Mesenchymal stem cell (in vitro differentiated cells and primary cell): Measurements from ENCODE around the gene MBNL1.

Experiments
- DNase-seq: peaks from one replicate; pipeline ENCODE4 v3.0.0-alpha.2; 2013
- H2AFZ ChIP-seq: one replicate; pipeline ENCODE4 v1.6.1; 2013; ENCODE audit warnings: low read depth, mild to moderate bottlenecking, control low read depth, inconsistent platforms, low read length, moderate library complexity
- H2AK5ac ChIP-seq: 2 replicates; pipeline ENCODE4 v1.6.1; 2013; ENCODE audit warnings: low read length, moderate library complexity, mild to moderate bottlenecking, inconsistent platforms; ENCODE audit not compliant: severe bottlenecking
- H2BK120ac ChIP-seq: one replicate; pipeline ENCODE4 v1.6.1; 2013; ENCODE audit warnings: low read depth, mild to moderate bottlenecking, inconsistent platforms, low read length, moderate library complexity
- H2BK12ac ChIP-seq, 2 experiments: one replicate each; pipeline ENCODE4 v1.6.1; 2013; ENCODE audit warnings: inconsistent platforms in 2 of 2, low read length in 2 of 2, mild to moderate bottlenecking in 2 of 2, moderate library complexity in 2 of 2, control low read depth in 1 of 2
- H2BK15ac ChIP-seq: one replicate; pipeline ENCODE4 v1.6.1; 2013; ENCODE audit warnings: mild to moderate bottlenecking, low read depth, inconsistent platforms; ENCODE audit not compliant: poor library complexity, severe bottlenecking
- H2BK5ac ChIP-seq: 2 replicates; pipeline ENCODE4 v1.6.1; 2013; ENCODE audit warnings: low read depth, mild to moderate bottlenecking, low read length, control low read depth, inconsistent platforms; ENCODE audit not compliant: poor library complexity, severe bottlenecking
- H3K14ac ChIP-seq, 2 experiments: one replicate each; pipeline ENCODE4 v1.6.1; 2013; ENCODE audit warnings: inconsistent platforms in 2 of 2, low read length in 2 of 2, control low read depth in 1 of 2, mild to moderate bottlenecking in 1 of 2, moderate library complexity in 1 of 2
- H3K18ac ChIP-seq, 2 experiments: one replicate each; pipeline ENCODE4 v1.6.1; 2013; ENCODE audit warnings: inconsistent platforms in 2 of 2, low read length in 2 of 2, control low read depth in 1 of 2, low read depth in 1 of 2, mild to moderate bottlenecking in 1 of 2
- H3K23ac ChIP-seq, 2 experiments: one replicate each; pipeline ENCODE4 v1.6.1; 2013; ENCODE audit warnings: inconsistent platforms in 2 of 2, low read length in 2 of 2, mild to moderate bottlenecking in 2 of 2, moderate library complexity in 2 of 2, control low read depth in 1 of 2
- H3K27ac ChIP-seq: 2 replicates; pipeline ENCODE4 v1.5.1; 2013; ENCODE audit warnings: mild to moderate bottlenecking, moderate library complexity, low read length, control low read depth, inconsistent platforms; ENCODE audit not compliant: poor library complexity, severe bottlenecking
- H3K27me3 ChIP-seq, 2 experiments: 2 replicates each; pipeline versions ENCODE4 v1.6.1 to v1.7.0; 2013; ENCODE audit warnings: low read length in 2 of 2, mild to moderate bottlenecking in 2 of 2, moderate library complexity in 2 of 2, control low read depth in 1 of 2, inconsistent platforms in 1 of 2; ENCODE audit not compliant: control insufficient read depth in 1 of 2, insufficient read depth in 1 of 2
- H3K36me3 ChIP-seq, 2 experiments: 2 replicates each; pipeline versions ENCODE4 v1.6.1 to v1.7.0; 2013; ENCODE audit warnings: low read length in 2 of 2, control low read depth in 1 of 2, inconsistent platforms in 1 of 2, low read depth in 1 of 2, mild to moderate bottlenecking in 1 of 2; ENCODE audit not compliant: insufficient read depth in 2 of 2, control insufficient read depth in 1 of 2
- H3K4ac ChIP-seq, 2 experiments: one replicate each; pipeline ENCODE4 v1.6.1; 2013; ENCODE audit warnings: inconsistent platforms in 2 of 2, low read length in 2 of 2, mild to moderate bottlenecking in 2 of 2, moderate library complexity in 2 of 2, control low read depth in 1 of 2, low read depth in 1 of 2
- H3K4me1 ChIP-seq: 2 replicates; pipeline ENCODE4 v1.6.1; 2013; ENCODE audit warnings: low read depth, low read length, control low read depth; ENCODE audit not compliant: control insufficient read depth, insufficient read depth
- H3K4me2 ChIP-seq: 2 replicates; pipeline ENCODE4 v1.6.1; 2013; ENCODE audit warnings: low read length, mild to moderate bottlenecking, inconsistent platforms; ENCODE audit not compliant: poor library complexity, severe bottlenecking
- H3K4me3 ChIP-seq, 2 experiments: 2 replicates each; pipeline versions ENCODE4 v1.5.1 to v1.7.0; 2013; ENCODE audit warnings: low read length in 2 of 2, mild to moderate bottlenecking in 2 of 2, control low read depth in 1 of 2, low read depth in 1 of 2; ENCODE audit not compliant: insufficient read depth in 1 of 2
- H3K79me1 ChIP-seq: replicated peaks from 2 replicates; pipeline ENCODE4 v1.6.1; 2013; ENCODE audit warnings: mild to moderate bottlenecking, control low read depth, low read length, inconsistent platforms; ENCODE audit not compliant: poor library complexity, severe bottlenecking
- H3K9ac ChIP-seq: 2 replicates; pipeline ENCODE4 v1.7.0; 2013; ENCODE audit warnings: mild to moderate bottlenecking, low read length, moderate library complexity
- H3K9me3 ChIP-seq: 2 replicates; pipeline ENCODE4 v1.7.0; 2013; ENCODE audit warnings: mild to moderate bottlenecking, low read length; ENCODE audit not compliant: control insufficient read depth
- H4K8ac ChIP-seq: one replicate; pipeline ENCODE4 v1.6.1; 2013; ENCODE audit warnings: inconsistent platforms, mild to moderate bottlenecking, low read length, moderate library complexity
- H4K91ac ChIP-seq: one replicate; pipeline ENCODE4 v1.6.1; 2013; ENCODE audit warnings: mild to moderate bottlenecking, low read length, inconsistent platforms
- WGBS: methylation state at CpG from one replicate; pipeline ENCODE4 v1.1.7; 2013; ENCODE audit warnings: mixed read lengths; 5-methylcytosine and 5-hydroxymethylcytosine counted together

MBNL1 gene

DNA sequence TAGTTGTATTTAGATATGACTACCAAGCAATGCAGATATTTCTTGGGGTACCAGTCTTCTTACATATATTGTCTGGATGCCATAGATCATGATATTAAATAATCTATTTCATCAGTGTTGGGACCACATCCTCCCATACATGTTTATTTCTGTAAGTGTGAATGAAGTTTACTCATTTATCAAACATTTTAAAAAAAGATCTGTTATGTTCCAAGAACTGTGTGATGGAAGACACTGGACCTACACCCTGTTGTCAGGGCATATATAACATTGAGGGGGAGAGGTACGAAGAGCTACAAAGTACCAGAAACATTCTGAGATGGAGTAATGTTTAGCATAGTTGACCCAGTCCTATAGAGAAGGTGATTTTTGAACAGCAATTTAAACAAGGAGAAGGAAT, 26.6 kb downstream of the MBNL1 start:
- H3K27ac ChIP-seq = no peak overlapping the region
- no peak overlapping the region for H4K91ac ChIP-seq
- no peak overlapping the region for H4K8ac ChIP-seq
- peaks cover 3 to 10% of the 10 kb centered on the region in 2 experiments for H3K36me3 ChIP-seq
- no peaks in the 10 kb centered on the region for H3K27me3 ChIP-seq
- no peak overlapping the region for H3K4me3 ChIP-seq
- H2BK15ac ChIP-seq = no peak overlapping the region
- no peak overlapping the region for H2BK120ac ChIP-seq
- no peak for DNase-seq
- no peak overlapping the region for H2BK12ac ChIP-seq
- peaks cover 7% of the 10 kb centered on the region for H3K4me1 ChIP-seq
- H3K23ac ChIP-seq = no peak overlapping the region
- no peak overlapping the region for H3K14ac ChIP-seq
- no peak overlapping the region for H3K18ac ChIP-seq
- H2AK5ac ChIP-seq = no peak overlapping the region
- no peaks in the 10 kb centered on the region for H3K79me1 ChIP-seq
- H3K4me2 ChIP-seq = no peak overlapping the region
- no peak overlapping the region for H3K9ac ChIP-seq
- no peak overlapping the region for H2BK5ac ChIP-seq
- H3K9me3 ChIP-seq = no peaks in the 10 kb centered on the region
- H3K4ac ChIP-seq = no peak overlapping the region
- 100% methylated on average over 1 of the region's 1 CpG for WGBS
- H2AFZ ChIP-seq = no peak overlapping the region

DNA sequence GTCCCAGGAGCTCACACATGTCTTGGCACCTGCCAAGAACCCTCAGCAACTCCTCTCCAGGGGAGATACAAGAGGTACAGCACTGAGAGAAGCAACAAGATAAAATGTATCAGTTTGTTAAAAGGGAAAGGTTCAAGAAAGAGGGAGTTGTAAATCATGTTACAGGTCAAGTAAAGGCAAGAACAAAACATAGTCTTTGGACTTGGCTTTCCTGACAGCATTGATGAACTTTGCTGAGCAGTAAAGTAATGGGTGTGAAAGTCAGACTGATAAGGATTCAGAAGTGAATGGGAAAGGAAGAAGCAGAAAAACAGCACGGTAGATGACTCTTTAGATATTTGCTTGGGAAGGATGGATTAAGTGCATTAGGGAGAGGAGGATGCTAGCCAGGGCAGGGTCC, 27.1 kb downstream of the MBNL1 start:
- no peak overlapping the region for H2BK120ac ChIP-seq
- WGBS = 80% methylated on average over 1 of the region's 1 CpG
- no peak overlapping the region for H3K4me3 ChIP-seq
- no peaks in the 10 kb centered on the region for H3K79me1 ChIP-seq
- no peak overlapping the region for H3K14ac ChIP-seq
- H3K23ac ChIP-seq = no peak overlapping the region
- H4K8ac ChIP-seq = no peak overlapping the region
- no peak for DNase-seq
- no peaks in the 10 kb centered on the region for H3K9me3 ChIP-seq
- H2BK12ac ChIP-seq = no peak overlapping the region
- no peak overlapping the region for H3K27ac ChIP-seq
- no peak overlapping the region for H2AFZ ChIP-seq
- no peak overlapping the region for H2AK5ac ChIP-seq
- no peak overlapping the region for H2BK5ac ChIP-seq
- no peak overlapping the region for H3K18ac ChIP-seq
- no peak overlapping the region for H2BK15ac ChIP-seq
- peaks cover 3 to 15% of the 10 kb centered on the region in 2 experiments for H3K36me3 ChIP-seq
- H3K27me3 ChIP-seq = no peaks in the 10 kb centered on the region
- H3K4me2 ChIP-seq = no peak overlapping the region
- no peak overlapping the region for H3K4ac ChIP-seq
- H4K91ac ChIP-seq = no peak overlapping the region
- H3K4me1 ChIP-seq = peaks cover 7% of the 10 kb centered on the region
- no peak overlapping the region for H3K9ac ChIP-seq

DNA sequence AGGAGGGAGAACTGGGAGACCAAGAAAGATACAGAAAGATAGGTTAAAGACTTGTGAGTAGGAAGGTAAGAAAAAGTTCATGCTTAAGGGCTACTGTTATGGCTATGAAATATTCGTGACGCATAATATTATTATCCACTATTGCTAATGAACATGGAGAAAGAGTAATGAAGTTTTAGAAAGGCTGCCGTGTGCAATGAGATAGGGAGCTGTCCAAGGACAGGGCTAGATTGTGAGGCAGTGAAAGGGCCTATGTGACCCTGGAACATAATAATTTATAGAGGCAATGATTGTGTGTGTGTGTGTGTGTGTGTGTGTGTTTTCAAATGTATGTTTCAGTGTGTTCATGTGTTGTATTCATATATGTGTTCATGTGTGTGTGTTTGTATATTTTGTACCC, 27.7 kb downstream of the MBNL1 start:
- no peak overlapping the region for H2BK15ac ChIP-seq

DNA sequence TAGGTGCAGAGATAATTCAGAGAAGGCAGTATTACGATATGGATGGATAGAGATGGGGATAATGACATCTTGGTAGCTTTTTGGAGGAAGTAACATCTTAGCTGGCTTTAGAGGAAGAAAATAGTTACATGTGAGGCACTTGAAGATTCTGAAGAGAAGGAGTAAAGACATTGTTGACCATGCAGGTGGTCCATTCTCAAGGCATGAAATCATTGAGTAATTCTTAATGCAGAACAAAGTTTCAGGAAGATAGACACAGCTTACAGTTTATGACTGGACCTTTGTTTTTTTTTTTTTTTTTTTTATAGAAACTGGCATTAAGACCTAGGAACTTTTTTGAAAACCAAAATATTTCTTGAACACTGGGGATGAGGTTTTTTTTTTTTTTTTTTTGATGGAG, 28.2 kb downstream of the MBNL1 start:
- Histone ChIP-seq H2BK5ac (no peak overlapping the region), H2AFZ (no peak overlapping the region), H3K14ac (no peak overlapping the region), H3K27ac (no peak overlapping the region), H4K91ac (no peak overlapping the region), H3K36me3 (peaks cover 3 to 22% of the 10 kb centered on the region in 2 experiments), H3K18ac (no peak overlapping the region), H3K9ac (no peak overlapping the region), H3K23ac (no peak overlapping the region), H3K79me1 (peaks cover 2% of the 10 kb centered on the region), H3K4ac (no peak overlapping the region), H3K4me2 (no peak overlapping the region), H3K4me3 (no peak overlapping the region), H2AK5ac (no peak overlapping the region), H3K27me3 (no peaks in the 10 kb centered on the region), H3K9me3 (no peaks in the 10 kb centered on the region), H3K4me1 (peaks cover 7% of the 10 kb centered on the region), H2BK120ac (no peak overlapping the region), H2BK15ac (no peak overlapping the region), H2BK12ac (no peak overlapping the region), H4K8ac (no peak overlapping the region)
- no peak for DNase-seq
- 94% methylated on average over 1 of the region's 1 CpG for WGBS

More for the DNA sequence above, 27.7 kb downstream of the MBNL1 start:
- Histone ChIP-seq H2BK120ac (no peak overlapping the region), H3K27ac (no peak overlapping the region), H3K14ac (no peak overlapping the region), H3K23ac (no peak overlapping the region), H3K79me1 (no peaks in the 10 kb centered on the region), H3K4me3 (no peak overlapping the region), H3K18ac (no peak overlapping the region), H3K4me2 (no peak overlapping the region), H2BK5ac (no peak overlapping the region), H4K8ac (no peak overlapping the region), H3K9me3 (no peaks in the 10 kb centered on the region), H2AK5ac (no peak overlapping the region), H2AFZ (no peak overlapping the region), H3K4ac (no peak overlapping the region), H2BK12ac (no peak overlapping the region), H3K4me1 (peaks cover 7% of the 10 kb centered on the region), H3K27me3 (no peaks in the 10 kb centered on the region), H3K9ac (no peak overlapping the region), H3K36me3 (peaks cover 3 to 17% of the 10 kb centered on the region in 2 experiments), H4K91ac (no peak overlapping the region)
- no peak for DNase-seq
- 97% methylated on average over 3 of the region's 3 CpGs for WGBS
